Measurements from ENCODE around the gene CASQ1. TPM values are rescaled to one million over a fixed set of nuclear protein-coding genes. Genes with fewer than 3 reads are reported as not detected.

Gene CASQ1
- total RNA-seq, 4 donors from 2014 or later = 255 to 894 (median 358) TPM

GRCh38 chr1:160161965-160162705, 28.2 kb upstream of the CASQ1 start:
- no peak overlapping the region for H3K4me3 ChIP-seq
- ATAC-seq = peak; percentile 60 to 71
- H3K9me3 ChIP-seq = no peaks in the 10 kb centered on the region
- DNase-seq = no peak
- intact Hi-C loops (cut with DNase I; ENCODE audit: low total_unique reads) (loop anchor here (5.0 kb wide), 1 partner anchor 60 kb away; no protein-coding TSS in a partner anchor), in situ Hi-C loops (cut with MboI; ENCODE audit: low sequenced_read_pairs in 4 of 4) (no loop called here)
- H3K27me3 ChIP-seq = no peaks in the 10 kb centered on the region
- no peak for TF ChIP-seq POLR2A (IDR thresholded peaks at IDR 0.05)
- TF ChIP-seq CTCF (IDR thresholded peaks at IDR 0.05 in 4 of 5, conservative IDR thresholded peaks at IDR 0.05 in 1 of 5) = peak in 4 of 5 experiments; percentile 39 to 63 (median 40)
- H3K36me3 ChIP-seq = no peaks in the 10 kb centered on the region
- H3K4me1 ChIP-seq = no peaks in the 10 kb centered on the region
- no peak overlapping the region for H3K27ac ChIP-seq

DNA sequence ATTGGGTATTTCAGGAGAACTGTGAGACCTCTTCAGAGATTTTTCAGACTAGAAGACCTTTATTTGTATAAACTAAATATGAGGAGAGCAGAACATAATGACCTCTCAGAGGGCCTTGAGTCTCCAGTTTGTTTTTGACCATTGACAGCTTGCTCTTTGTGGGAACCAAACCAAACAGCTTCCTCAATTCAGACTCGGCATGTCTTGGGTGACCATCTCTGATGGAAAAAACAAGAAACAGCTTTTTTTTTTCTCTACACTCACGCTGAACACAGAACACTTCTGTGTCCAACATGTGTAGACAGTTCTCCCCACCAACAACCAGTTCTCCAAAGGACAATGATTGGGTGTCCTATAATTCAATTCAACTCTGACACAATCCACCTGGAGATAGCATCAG, 27.4 kb upstream of the CASQ1 start:
- Histone ChIP-seq H3K27me3 (no peaks in the 10 kb centered on the region), H3K27ac (no peak overlapping the region), H3K4me3 (no peak overlapping the region), H3K9me3 (no peaks in the 10 kb centered on the region), H3K36me3 (no peaks in the 10 kb centered on the region), H3K4me1 (peaks cover 2 to 7% of the 10 kb centered on the region in 2 donors)
- intact Hi-C loops (cut with DNase I; ENCODE audit: low total_unique reads) = loop anchor here (5.0 kb wide), 1 partner anchor 61 kb away; no protein-coding TSS in a partner anchor
- DNase-seq = no peak
- TF ChIP-seq POLR2A (IDR thresholded peaks at IDR 0.05) (no peak), CTCF (IDR thresholded peaks at IDR 0.05 in 4 of 5, conservative IDR thresholded peaks at IDR 0.05 in 1 of 5) (no peak)
- in situ Hi-C loops (cut with MboI; ENCODE audit: low sequenced_read_pairs in 4 of 4) = no loop called here
- no peak for ATAC-seq

DNA sequence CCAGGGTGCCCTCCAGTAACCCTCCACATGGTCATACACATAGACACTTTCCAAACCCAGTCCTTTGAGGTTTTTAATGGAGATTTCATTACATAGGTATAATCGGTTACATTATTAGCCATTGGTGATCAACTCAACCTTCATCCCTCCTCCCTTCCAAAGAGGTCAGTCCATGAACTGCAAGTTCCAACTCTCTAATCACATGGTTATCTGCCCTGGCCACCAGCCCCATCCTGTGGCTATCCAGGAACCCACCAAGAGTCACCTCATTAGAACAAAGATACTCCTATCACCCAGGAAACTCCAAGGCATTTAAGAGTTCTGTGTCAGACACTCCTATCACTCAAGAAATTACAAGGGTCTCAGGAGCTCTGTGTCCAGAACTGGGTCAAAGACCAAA, 26.8 kb upstream of the CASQ1 start:
- Histone ChIP-seq H3K4me1 (peaks cover 8% of the 10 kb centered on the region in 2 donors), H3K4me3 (no peak overlapping the region), H3K27me3 (no peaks in the 10 kb centered on the region), H3K9me3 (no peaks in the 10 kb centered on the region), H3K36me3 (no peaks in the 10 kb centered on the region), H3K27ac (no peak overlapping the region)
- intact Hi-C loops (cut with DNase I; ENCODE audit: low total_unique reads) (loop anchor here (5.0 kb wide), 1 partner anchor 61 kb away; no protein-coding TSS in a partner anchor), in situ Hi-C loops (cut with MboI; ENCODE audit: low sequenced_read_pairs in 4 of 4) (no loop called here)
- TF ChIP-seq CTCF (IDR thresholded peaks at IDR 0.05 in 4 of 5, conservative IDR thresholded peaks at IDR 0.05 in 1 of 5) (no peak), POLR2A (IDR thresholded peaks at IDR 0.05) (no peak)
- no peak for DNase-seq
- ATAC-seq = peak in 1 of 2 donors; percentile 28

GRCh38 chr1:160164121-160164520, 26.3 kb upstream of the CASQ1 start:
- ATAC-seq (no peak), DNase-seq (no peak)
- no peaks in the 10 kb centered on the region for H3K9me3 ChIP-seq
- intact Hi-C loops (cut with DNase I; ENCODE audit: low total_unique reads) = loop anchor here (5.0 kb wide), 1 partner anchor 62 kb away; no protein-coding TSS in a partner anchor
- H3K4me3 ChIP-seq = no peak overlapping the region
- H3K36me3 ChIP-seq = no peaks in the 10 kb centered on the region
- TF ChIP-seq CTCF (IDR thresholded peaks at IDR 0.05 in 4 of 5, conservative IDR thresholded peaks at IDR 0.05 in 1 of 5) (no peak), POLR2A (IDR thresholded peaks at IDR 0.05) (no peak)
- H3K4me1 ChIP-seq = peaks cover 8 to 12% of the 10 kb centered on the region in 2 donors
- no peaks in the 10 kb centered on the region for H3K27me3 ChIP-seq
- in situ Hi-C loops (cut with MboI; ENCODE audit: low sequenced_read_pairs in 4 of 4) = no loop called here
- H3K27ac ChIP-seq = no peak overlapping the region
